Measurements from ENCODE around the gene TPCN1. TPM values are rescaled to one million over a fixed set of nuclear protein-coding genes. Genes with fewer than 3 reads are reported as not detected.
A peak's percentile ranks its signal among the peaks of the same experiment; 100 is the strongest.

The TPCN1 gene
- total RNA-seq, 2 donors from 2014 or later, result 84.1 to 93.5 TPM

DNA sequence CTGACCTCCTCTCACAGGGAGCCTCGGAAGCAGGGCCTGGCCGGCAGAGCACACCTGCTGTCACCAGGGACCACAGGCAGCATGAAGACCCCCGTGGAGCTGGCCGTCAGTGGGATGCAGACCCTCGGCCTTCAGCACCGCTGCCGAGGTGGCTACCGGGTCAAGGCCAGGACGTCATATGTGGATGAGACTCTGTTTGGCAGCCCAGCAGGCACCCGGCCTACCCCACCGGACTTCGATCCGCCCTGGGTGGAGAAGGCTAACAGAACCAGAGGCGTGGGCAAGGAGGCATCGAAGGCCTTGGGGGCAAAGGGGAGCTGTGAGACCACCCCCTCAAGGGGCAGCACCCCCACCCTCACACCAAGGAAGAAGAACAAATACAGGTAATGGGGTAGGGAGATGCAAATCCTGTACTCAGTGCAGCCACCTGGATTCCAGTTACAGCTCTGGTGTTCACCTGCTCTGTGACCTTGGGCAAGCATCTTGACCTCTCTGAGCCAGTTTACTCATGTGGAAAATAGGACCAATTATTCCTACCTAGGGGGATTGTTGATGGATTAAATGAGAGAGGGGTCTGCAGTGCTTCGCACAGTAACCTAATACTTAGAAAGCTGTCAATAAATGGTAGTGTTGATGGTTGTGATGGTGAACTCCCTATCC is 34.5 kb upstream of the TPCN1 start:
- no peaks in the 10 kb centered on the region for H3K27me3 ChIP-seq (replicated peaks; ENCODE audit: insufficient read depth)
- no peak for ATAC-seq (ENCODE audit: insufficient number of reproducible peaks, low FRiP score, low read depth)
- DNase-seq (ENCODE audit: low spot score), result no peak
- peak overlapping the region in 1 of 2 donors; percentile 97 for H3K27ac ChIP-seq
- TF ChIP-seq, protein P1, sequence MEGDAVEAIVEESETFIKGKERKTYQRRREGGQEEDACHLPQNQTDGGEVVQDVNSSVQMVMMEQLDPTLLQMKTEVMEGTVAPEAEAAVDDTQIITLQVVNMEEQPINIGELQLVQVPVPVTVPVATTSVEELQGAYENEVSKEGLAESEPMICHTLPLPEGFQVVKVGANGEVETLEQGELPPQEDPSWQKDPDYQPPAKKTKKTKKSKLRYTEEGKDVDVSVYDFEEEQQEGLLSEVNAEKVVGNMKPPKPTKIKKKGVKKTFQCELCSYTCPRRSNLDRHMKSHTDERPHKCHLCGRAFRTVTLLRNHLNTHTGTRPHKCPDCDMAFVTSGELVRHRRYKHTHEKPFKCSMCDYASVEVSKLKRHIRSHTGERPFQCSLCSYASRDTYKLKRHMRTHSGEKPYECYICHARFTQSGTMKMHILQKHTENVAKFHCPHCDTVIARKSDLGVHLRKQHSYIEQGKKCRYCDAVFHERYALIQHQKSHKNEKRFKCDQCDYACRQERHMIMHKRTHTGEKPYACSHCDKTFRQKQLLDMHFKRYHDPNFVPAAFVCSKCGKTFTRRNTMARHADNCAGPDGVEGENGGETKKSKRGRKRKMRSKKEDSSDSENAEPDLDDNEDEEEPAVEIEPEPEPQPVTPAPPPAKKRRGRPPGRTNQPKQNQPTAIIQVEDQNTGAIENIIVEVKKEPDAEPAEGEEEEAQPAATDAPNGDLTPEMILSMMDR (IDR thresholded peaks at IDR 0.05), result no peak
- no peaks in the 10 kb centered on the region for H3K9me3 ChIP-seq
- H3K4me3 ChIP-seq, result peak overlapping the region; percentile 98
- H3K4me1 ChIP-seq (ENCODE audit: control insufficient read depth in 1 of 2, low read depth in 2 of 2), result peaks cover 22 to 36% of the 10 kb centered on the region in 2 donors
- H3K36me3 ChIP-seq, result peaks cover 6% of the 10 kb centered on the region

DNA sequence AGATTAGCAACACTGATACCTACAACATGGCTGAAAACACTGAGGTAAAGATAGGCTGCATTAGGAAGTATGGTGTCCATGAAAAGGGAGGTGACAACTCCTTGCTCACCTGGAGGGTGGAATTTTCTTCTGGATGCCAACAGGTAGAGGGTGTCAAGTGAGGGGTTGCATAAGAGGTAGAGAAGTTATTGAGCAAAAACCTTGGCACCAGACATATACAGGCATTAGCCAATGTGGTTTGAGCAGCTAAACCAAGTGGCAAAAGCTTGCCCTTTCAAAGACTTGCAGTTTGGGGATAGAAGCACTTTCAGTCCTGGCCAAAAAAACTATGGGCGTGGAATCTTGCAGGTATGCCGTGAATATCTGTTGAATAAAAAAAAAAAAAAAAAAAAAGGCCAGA is 31.9 kb upstream of the TPCN1 start:
- Histone ChIP-seq H3K9me3 (no peaks in the 10 kb centered on the region), H3K4me1 (ENCODE audit: control insufficient read depth in 1 of 2, low read depth in 2 of 2) (peaks cover 25 to 37% of the 10 kb centered on the region in 2 donors), H3K27ac (no peak overlapping the region), H3K27me3 (replicated peaks; ENCODE audit: insufficient read depth) (no peaks in the 10 kb centered on the region), H3K36me3 (peaks cover 8% of the 10 kb centered on the region), H3K4me3 (no peak overlapping the region)
- no peak for DNase-seq (ENCODE audit: low spot score)
- TF ChIP-seq, protein P1 (IDR thresholded peaks at IDR 0.05), result no peak
- no peak for ATAC-seq (ENCODE audit: insufficient number of reproducible peaks, low FRiP score, low read depth)

DNA sequence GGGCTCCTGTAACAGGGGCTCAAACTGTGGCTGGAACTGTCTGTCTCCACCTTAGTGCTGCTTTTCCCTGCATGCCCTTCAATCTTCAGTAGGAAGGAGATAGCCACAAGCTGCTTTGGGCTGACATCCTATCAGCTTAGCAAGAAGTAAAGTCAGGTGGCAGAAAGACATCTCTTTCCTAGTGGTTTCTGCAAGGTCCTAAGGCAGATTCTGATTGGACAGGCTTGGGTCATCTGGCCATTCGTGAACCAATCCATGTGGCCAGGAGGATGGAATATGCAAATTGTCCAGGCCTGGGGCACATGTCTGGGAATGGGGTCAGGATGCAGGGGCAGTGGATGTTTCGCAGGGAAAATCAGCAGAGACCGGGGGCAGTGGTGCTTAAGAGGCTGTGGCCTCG is 30.5 kb upstream of the TPCN1 start:
- H3K4me3 ChIP-seq, result no peak overlapping the region
- TF ChIP-seq, protein P1 (IDR thresholded peaks at IDR 0.05), result no peak
- H3K9me3 ChIP-seq, result no peaks in the 10 kb centered on the region
- H3K27me3 ChIP-seq (replicated peaks; ENCODE audit: insufficient read depth), result no peaks in the 10 kb centered on the region
- peak overlapping the region; percentile 26 to 73 for H3K27ac ChIP-seq
- H3K4me1 ChIP-seq (ENCODE audit: control insufficient read depth in 1 of 2, low read depth in 2 of 2), result peaks cover 26 to 49% of the 10 kb centered on the region in 2 donors
- ATAC-seq (ENCODE audit: insufficient number of reproducible peaks, low FRiP score, low read depth), result no peak
- DNase-seq (ENCODE audit: low spot score), result no peak
- peaks cover 8% of the 10 kb centered on the region for H3K36me3 ChIP-seq

DNA sequence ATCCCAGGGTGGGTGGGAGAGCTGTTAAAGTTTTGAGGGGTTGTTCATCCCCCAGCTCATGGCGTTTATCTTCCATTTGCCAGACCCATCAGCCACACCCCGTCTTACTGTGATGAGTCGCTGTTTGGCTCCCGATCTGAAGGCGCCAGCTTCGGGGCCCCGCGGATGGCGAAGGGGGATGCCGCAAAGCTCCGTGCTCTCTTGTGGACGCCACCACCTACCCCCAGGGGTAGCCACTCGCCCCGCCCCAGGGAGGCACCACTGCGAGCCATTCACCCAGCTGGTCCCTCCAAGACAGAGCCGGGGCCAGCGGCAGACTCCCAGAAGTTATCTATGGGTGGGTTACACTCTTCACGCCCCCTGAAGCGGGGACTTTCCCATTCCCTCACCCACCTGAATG is 30.0 kb upstream of the TPCN1 start:
- Histone ChIP-seq H3K9me3 (no peaks in the 10 kb centered on the region), H3K36me3 (peaks cover 8% of the 10 kb centered on the region), H3K4me1 (ENCODE audit: control insufficient read depth in 1 of 2, low read depth in 2 of 2) (peaks cover 23 to 45% of the 10 kb centered on the region in 2 donors), H3K27ac (peak overlapping the region; percentile 26 to 73), H3K27me3 (replicated peaks; ENCODE audit: insufficient read depth) (no peaks in the 10 kb centered on the region), H3K4me3 (no peak overlapping the region)
- TF ChIP-seq, protein P1 (IDR thresholded peaks at IDR 0.05), result no peak
- DNase-seq (ENCODE audit: low spot score) (no peak), ATAC-seq (ENCODE audit: insufficient number of reproducible peaks, low FRiP score, low read depth) (no peak)

DNA sequence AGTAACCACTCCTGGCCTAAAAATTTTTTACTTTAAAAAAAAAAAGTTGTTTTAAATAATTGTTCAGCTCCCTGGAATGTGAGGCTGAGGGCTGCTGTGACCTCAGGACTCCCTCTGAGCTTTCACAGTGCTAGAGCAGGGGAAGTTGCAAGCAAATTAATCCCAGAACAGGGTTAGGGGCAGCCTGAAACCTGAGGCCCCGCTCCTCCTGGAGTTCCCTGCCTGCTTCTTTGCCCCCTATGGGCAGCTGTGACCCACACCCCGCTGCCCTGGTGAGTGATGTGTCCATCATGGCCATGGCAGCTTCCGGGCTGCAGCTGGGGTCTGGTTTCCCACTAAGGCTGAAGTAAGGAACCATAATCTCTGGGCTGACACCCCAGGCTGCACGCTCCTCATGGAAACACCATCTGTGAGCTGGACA is 26.3 kb upstream of the TPCN1 start:
- H3K27ac ChIP-seq, result peak overlapping the region; percentile 69 to 73
- no peak overlapping the region for H3K4me3 ChIP-seq
- no peaks in the 10 kb centered on the region for H3K9me3 ChIP-seq
- no peak for DNase-seq (ENCODE audit: low spot score)
- no peak for ATAC-seq (ENCODE audit: insufficient number of reproducible peaks, low FRiP score, low read depth)
- peaks cover 15 to 31% of the 10 kb centered on the region in 2 donors for H3K4me1 ChIP-seq (ENCODE audit: control insufficient read depth in 1 of 2, low read depth in 2 of 2)
- no peaks in the 10 kb centered on the region for H3K27me3 ChIP-seq (replicated peaks; ENCODE audit: insufficient read depth)
- TF ChIP-seq, protein P1 (IDR thresholded peaks at IDR 0.05), result no peak
- H3K36me3 ChIP-seq, result peaks cover 8% of the 10 kb centered on the region
